Astrocyte (in vitro differentiated cells and primary cell): ENCODE results near the gene KCNMA1.

Source experiments
- CTCF ChIP-seq: IDR thresholded peaks from 2 replicates; pipeline ENCODE4 v1.5.1; 2011; ENCODE audit warnings: low read depth, mild to moderate bottlenecking, inconsistent platforms, low read length, moderate library complexity; ENCODE audit not compliant: insufficient read depth
- EZH2 ChIP-seq: IDR thresholded peaks from 2 replicates; pipeline ENCODE4 v1.6.1; 2012; ENCODE audit warnings: mild to moderate bottlenecking, low read length, inconsistent platforms; ENCODE audit not compliant: insufficient read depth

- no peak for TF ChIP-seq CTCF
- TF ChIP-seq EZH2, result no peak
These were observed 330.9 kb downstream of the KCNMA1 start for GRCh38 chr10:77306666-77307065.
